ENCODE data around the gene ABCG8.

GRCh38 chr2:43884689-43885088, 45.9 kb downstream of the ABCG8 start:
- no peak for TF ChIP-seq CTCF (IDR thresholded peaks at IDR 0.05; ENCODE audit: poor library complexity)
- no peak for TF ChIP-seq EZH2 (IDR thresholded peaks at IDR 0.05; ENCODE audit: borderline replicate concordance)

Measured in hepatocyte (in vitro differentiated cells).